ENCODE measurements around the gene PRDM10.

DNA sequence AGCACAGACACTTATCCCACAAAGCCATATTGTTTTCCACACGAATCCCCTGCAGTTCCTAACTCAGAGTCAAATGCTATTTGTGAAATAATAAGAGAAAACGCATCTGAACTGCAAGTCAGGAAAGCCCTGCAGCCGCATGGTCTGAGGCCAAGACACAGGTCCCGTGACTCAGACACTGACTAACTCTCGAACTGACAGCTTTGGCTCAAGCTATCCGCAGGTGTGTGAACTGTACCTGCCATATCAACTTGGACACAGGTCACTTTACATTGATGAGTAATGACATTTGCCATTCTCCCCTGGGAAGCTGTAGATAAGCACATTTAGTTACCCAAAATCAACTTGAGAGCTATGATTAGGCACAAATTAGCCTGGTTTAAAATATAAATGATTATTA, 72.3 kb downstream of the PRDM10 start:
- TF ChIP-seq, protein P1, sequence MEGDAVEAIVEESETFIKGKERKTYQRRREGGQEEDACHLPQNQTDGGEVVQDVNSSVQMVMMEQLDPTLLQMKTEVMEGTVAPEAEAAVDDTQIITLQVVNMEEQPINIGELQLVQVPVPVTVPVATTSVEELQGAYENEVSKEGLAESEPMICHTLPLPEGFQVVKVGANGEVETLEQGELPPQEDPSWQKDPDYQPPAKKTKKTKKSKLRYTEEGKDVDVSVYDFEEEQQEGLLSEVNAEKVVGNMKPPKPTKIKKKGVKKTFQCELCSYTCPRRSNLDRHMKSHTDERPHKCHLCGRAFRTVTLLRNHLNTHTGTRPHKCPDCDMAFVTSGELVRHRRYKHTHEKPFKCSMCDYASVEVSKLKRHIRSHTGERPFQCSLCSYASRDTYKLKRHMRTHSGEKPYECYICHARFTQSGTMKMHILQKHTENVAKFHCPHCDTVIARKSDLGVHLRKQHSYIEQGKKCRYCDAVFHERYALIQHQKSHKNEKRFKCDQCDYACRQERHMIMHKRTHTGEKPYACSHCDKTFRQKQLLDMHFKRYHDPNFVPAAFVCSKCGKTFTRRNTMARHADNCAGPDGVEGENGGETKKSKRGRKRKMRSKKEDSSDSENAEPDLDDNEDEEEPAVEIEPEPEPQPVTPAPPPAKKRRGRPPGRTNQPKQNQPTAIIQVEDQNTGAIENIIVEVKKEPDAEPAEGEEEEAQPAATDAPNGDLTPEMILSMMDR (IDR thresholded peaks at IDR 0.05; ENCODE audit: poor library complexity, severe bottlenecking) = no peak
- TF ChIP-seq TAF1 (IDR thresholded peaks at IDR 0.05; ENCODE audit: low read depth) = no peak
- no peak for TF ChIP-seq MXI1 (conservative IDR thresholded peaks at IDR 0.05; ENCODE audit: poor library complexity, severe bottlenecking)
- TF ChIP-seq EZH2 (IDR thresholded peaks at IDR 0.05; ENCODE audit: borderline replicate concordance, insufficient read depth, low read length, poor library complexity, severe bottlenecking) = no peak
